Left ventricle myocardium inferior (tissue), 1 donor: Measurements from ENCODE around the gene MFSD12. TPM values are rescaled to one million over a fixed set of nuclear protein-coding genes. Genes with fewer than 3 reads are reported as not detected.

Experiments
- DNase-seq: peaks from one replicate; pipeline ENCODE4 v3.0.0-alpha.2; 2020
- H3K27ac ChIP-seq: fragments of 200-600 bp; replicated peaks from 2 replicates; pipeline ENCODE4 v1.8.0; 2021
- H3K27me3 ChIP-seq: fragments of 200-600 bp; 2 replicates; pipeline ENCODE4 v1.8.0; 2021; ENCODE audit warnings: low read depth
- H3K36me3 ChIP-seq: fragments of 200-600 bp; 2 replicates; pipeline ENCODE4 v1.8.0; 2021
- H3K4me1 ChIP-seq: fragments of 200-600 bp; 2 replicates; pipeline ENCODE4 v1.8.0; 2021
- H3K4me3 ChIP-seq: fragments of 200-600 bp; 2 replicates; pipeline ENCODE4 v1.8.0; 2021; ENCODE audit warnings: mild to moderate bottlenecking, moderate library complexity
- H3K9me3 ChIP-seq: fragments of 200-600 bp; replicated peaks from 2 replicates; pipeline ENCODE4 v1.8.0; 2021
- intact Hi-C: fragments of 100-400 bp; cut with micrococcal nuclease; formaldehyde crosslinking; loops from one replicate; pipeline ENCODE4 v1.11.0; 2022
- total RNA-seq: library from RNA; stranded (reverse); fragmentation: NEBNext Ultra II Directional; extraction: Animal tissue kit (Norgen Biotek cat#: 25700); gene quantifications from one replicate; pipeline ENCODE4 v1.2.1, GENCODE V29; 2021
- TF ChIP-seq, protein P1 (sequence below): fragments of 200-600 bp; IDR thresholded peaks from 2 replicates; pipeline ENCODE4 v1.8.0; 2021; ENCODE audit warnings: antibody characterized with exemption, mild to moderate bottlenecking, borderline replicate concordance
- donor health status: DM: no; HTN: yes; CAD: no; lungs with severe emphysema.

The MFSD12 gene
- total RNA-seq, 1 donor from 2014 or later: 23.5 TPM

DNA sequence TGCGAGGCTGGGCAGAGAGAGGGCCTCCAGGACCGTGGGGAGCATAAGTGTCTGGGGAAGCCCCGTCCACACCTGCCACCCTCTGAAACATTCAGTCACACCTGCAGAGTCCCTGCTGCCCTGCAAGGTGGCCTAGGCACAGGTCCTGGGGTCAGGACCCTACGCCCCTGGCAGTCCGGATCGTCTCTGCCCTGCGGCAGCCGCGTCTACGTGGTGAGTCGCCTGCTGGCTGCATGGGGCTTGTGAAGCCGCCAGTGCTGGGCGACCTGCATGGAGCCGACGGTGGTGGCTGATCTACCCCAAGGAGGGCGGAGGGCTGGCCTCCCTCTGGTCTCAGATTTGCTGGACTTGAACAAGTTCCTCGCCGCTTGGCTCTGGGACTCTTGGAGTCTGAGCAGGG, 38.3 kb downstream of the MFSD12 start:
- TF ChIP-seq, protein P1, sequence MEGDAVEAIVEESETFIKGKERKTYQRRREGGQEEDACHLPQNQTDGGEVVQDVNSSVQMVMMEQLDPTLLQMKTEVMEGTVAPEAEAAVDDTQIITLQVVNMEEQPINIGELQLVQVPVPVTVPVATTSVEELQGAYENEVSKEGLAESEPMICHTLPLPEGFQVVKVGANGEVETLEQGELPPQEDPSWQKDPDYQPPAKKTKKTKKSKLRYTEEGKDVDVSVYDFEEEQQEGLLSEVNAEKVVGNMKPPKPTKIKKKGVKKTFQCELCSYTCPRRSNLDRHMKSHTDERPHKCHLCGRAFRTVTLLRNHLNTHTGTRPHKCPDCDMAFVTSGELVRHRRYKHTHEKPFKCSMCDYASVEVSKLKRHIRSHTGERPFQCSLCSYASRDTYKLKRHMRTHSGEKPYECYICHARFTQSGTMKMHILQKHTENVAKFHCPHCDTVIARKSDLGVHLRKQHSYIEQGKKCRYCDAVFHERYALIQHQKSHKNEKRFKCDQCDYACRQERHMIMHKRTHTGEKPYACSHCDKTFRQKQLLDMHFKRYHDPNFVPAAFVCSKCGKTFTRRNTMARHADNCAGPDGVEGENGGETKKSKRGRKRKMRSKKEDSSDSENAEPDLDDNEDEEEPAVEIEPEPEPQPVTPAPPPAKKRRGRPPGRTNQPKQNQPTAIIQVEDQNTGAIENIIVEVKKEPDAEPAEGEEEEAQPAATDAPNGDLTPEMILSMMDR: no peak
- intact Hi-C loops: no loop called here
- H3K9me3 ChIP-seq: no peaks in the 10 kb centered on the region

DNA sequence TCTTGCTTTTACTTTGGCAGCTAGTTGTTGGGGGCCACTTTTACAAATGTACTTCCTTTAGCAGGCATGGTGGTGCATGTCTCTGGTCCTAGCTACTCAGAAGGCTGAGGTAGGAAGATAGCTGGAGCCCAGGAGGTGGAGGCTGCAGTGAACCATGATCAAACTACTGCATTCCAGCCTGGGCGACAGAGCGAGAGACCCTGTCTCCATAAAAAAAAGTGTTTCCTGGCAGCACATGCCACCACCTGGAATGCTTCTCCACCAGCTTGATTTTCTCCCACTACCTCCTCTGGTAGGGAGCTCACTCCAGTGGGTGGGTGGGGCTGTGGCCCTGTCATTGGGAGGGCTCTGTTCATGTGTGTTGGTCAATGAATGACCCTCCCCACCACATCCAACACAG, 38.7 kb downstream of the MFSD12 start:
- intact Hi-C loops: no loop called here
- Histone ChIP-seq H3K27ac (no peak overlapping the region), H3K4me3 (no peak overlapping the region), H3K9me3 (no peaks in the 10 kb centered on the region), H3K36me3 (peaks cover 14% of the 10 kb centered on the region), H3K4me1 (peaks cover 38% of the 10 kb centered on the region), H3K27me3 (no peaks in the 10 kb centered on the region)
- TF ChIP-seq, protein P1: no peak
- DNase-seq: no peak

More for the DNA sequence above, 38.3 kb downstream of the MFSD12 start:
- DNase-seq: no peak
- H3K4me3 ChIP-seq: no peak overlapping the region
- H3K4me1 ChIP-seq: peaks cover 35% of the 10 kb centered on the region
- no peak overlapping the region for H3K27ac ChIP-seq
- no peaks in the 10 kb centered on the region for H3K27me3 ChIP-seq
- H3K36me3 ChIP-seq: peaks cover 19% of the 10 kb centered on the region

DNA sequence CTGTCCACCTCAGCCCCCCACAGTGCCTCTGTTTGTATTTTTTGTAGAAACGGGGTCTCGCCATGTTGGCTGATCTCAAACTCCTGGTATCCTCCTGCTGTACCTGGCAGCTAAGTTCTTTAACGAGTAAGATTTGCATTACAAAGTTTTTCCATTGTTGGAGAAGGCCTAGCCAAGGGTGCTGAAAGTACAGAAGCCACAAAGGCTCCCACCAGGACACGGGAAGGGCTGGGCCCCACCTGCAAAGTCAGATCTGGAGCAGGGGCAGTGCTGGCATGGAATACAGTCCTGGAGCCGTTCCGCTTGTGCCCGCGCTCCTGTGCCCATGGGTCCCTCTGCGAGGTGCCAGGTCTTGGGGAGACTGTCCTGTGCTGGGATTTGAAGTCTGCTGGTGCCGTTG, 39.1 kb downstream of the MFSD12 start:
- Histone ChIP-seq H3K4me3 (no peak overlapping the region), H3K27ac (no peak overlapping the region), H3K9me3 (no peaks in the 10 kb centered on the region), H3K4me1 (peaks cover 42% of the 10 kb centered on the region), H3K36me3 (peaks cover 10% of the 10 kb centered on the region), H3K27me3 (no peaks in the 10 kb centered on the region)
- DNase-seq: no peak
- TF ChIP-seq, protein P1: no peak
- intact Hi-C loops: no loop called here

DNA sequence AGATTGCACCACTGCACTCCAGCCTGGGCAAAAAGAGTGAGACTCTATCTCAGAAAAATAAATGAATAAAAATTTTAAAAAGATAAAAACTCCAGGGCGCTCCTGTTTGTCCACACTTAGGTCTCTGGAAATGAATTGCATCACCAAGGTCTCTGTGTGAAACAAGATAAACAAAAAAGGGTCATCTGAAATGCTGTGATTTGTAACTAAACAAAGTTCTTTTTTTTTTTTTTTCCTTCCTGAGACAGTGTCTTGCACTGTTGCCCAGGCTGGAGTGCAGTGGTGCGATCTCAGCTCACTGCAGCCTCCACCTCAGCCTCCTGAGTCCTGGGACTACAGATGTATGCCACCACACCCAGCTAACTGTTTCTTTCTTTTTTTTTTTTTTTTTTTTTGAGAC, 39.7 kb downstream of the MFSD12 start:
- no peaks in the 10 kb centered on the region for H3K9me3 ChIP-seq
- peaks cover 48% of the 10 kb centered on the region for H3K4me1 ChIP-seq
- no peak for DNase-seq
- H3K36me3 ChIP-seq: peaks cover 7% of the 10 kb centered on the region
- H3K4me3 ChIP-seq: no peak overlapping the region
- no peaks in the 10 kb centered on the region for H3K27me3 ChIP-seq
- intact Hi-C loops: no loop called here
- H3K27ac ChIP-seq: no peak overlapping the region
- TF ChIP-seq, protein P1: no peak

DNA sequence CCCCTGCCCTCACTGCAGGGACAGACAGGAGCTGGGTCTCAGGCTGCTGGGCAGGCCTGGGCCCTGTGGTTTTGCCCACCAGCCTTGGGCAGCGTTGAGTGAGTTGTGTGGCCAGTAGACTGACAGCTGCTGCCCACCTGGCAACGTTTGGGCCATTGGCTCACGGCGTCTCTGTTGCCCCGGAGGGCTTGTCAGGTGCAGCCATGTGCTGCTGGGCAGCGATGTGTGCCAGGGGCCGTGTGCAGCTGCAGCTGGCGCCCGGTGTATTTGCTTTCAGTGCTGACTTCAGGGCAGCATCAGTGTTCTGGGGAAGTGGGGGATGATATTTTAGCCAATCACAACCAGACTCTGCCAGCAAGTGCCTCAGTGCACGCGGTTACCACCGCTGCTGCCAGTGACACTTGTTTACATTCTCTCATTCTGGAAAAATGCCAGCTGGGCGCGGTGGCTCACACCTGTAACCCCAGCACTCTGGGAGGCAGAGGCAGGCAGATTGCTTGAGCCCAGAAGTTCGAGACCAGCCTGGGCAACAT, 40.6 kb downstream of the MFSD12 start:
- no peak for DNase-seq
- Histone ChIP-seq H3K36me3 (peaks cover 3% of the 10 kb centered on the region), H3K27ac (no peak overlapping the region), H3K4me1 (peaks cover 57% of the 10 kb centered on the region), H3K27me3 (no peaks in the 10 kb centered on the region), H3K9me3 (no peaks in the 10 kb centered on the region), H3K4me3 (no peak overlapping the region)
- TF ChIP-seq, protein P1: no peak
- intact Hi-C loops: no loop called here
